Stomach (tissue), 4 donors: ENCODE measurements around the gene UST.

ENCODE experiments used
- CTCF ChIP-seq, 7 experiments: fragments of 450-650 bp in 4 of 7; fragments of 200-600 bp in 3 of 7; sonication (generic) in 3 of 7; IDR thresholded peaks; one replicate each; pipeline ENCODE4 v1.5.1; 2016 to 2019; ENCODE audit warnings: antibody characterized with exemption in 7 of 7, control low read depth in 2 of 7, mild to moderate bottlenecking in 1 of 7
- POLR2A ChIP-seq, 4 donors: fragments of 450-650 bp; IDR thresholded peaks; one replicate each; pipeline ENCODE4 v1.6.1; 2016; ENCODE audit warnings: antibody characterized with exemption in 4 of 4, control low read depth in 2 of 4, mild to moderate bottlenecking in 1 of 4, moderate library complexity in 1 of 4

- TF ChIP-seq POLR2A (IDR thresholded peaks at IDR 0.05) (no peak), CTCF (IDR thresholded peaks at IDR 0.05) (no peak)
These were observed 218.5 kb downstream of the UST start for GRCh38 chr6:148965287-148965686.
